Measurements from ENCODE around the gene C21orf58. TPM values are rescaled to one million over a fixed set of nuclear protein-coding genes. Genes with fewer than 3 reads are reported as not detected.

The C21orf58 gene
- total RNA-seq, 2 experiments from 2014 or later = 23.9 to 25.2 TPM

DNA sequence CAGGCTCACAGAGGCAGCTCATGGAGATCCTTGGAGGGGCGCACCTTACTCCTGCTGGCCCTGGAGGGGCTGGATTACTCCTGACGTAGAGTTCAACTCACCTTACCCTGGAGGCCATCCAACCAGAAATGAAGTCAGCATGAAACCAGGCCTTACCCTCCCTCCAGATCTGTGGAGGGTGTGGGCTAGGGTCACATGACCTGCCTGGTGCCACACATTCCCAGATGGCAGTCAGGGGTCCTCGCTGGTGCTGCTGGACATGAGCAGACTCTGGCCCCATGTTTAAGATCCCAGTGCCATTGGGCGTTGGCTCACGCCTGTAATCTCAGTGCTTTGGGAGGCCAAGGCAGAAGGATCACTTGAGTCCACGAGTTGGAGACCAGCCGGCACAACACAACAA is 4.5 kb downstream of the C21orf58 start:
- Mint-ChIP-seq H3K4me1 (ENCODE audit: low read depth) (peaks cover 18% of the 10 kb centered on the region), H3K27ac (no peak overlapping the region), H3K36me3 (ENCODE audit: low read depth) (peaks cover 29% of the 10 kb centered on the region), H3K9me3 (no peaks in the 10 kb centered on the region), H3K4me3 (no peak overlapping the region), H3K27me3 (no peaks in the 10 kb centered on the region)
- CTCF ChIA-PET = no interaction called here
- POLR2A ChIA-PET = no interaction called here
- no peak for TF ChIP-seq CTCF (IDR thresholded peaks at IDR 0.05)
- intact Hi-C loops (cut with micrococcal nuclease) = no loop called here
- DNase-seq = no peak
- ATAC-seq = no peak

GRCh38 chr21:46318464-46318845 is 5.2 kb downstream of the C21orf58 start:
- Mint-ChIP-seq H3K36me3 (ENCODE audit: low read depth) (peaks cover 32% of the 10 kb centered on the region), H3K4me3 (no peak overlapping the region), H3K9me3 (no peaks in the 10 kb centered on the region), H3K27me3 (no peaks in the 10 kb centered on the region), H3K27ac (no peak overlapping the region), H3K4me1 (ENCODE audit: low read depth) (peaks cover 18% of the 10 kb centered on the region)
- no peak for TF ChIP-seq CTCF (IDR thresholded peaks at IDR 0.05)
- POLR2A ChIA-PET = no interaction called here
- intact Hi-C loops (cut with micrococcal nuclease) = no loop called here
- CTCF ChIA-PET = no interaction called here
- no peak for DNase-seq
- no peak for ATAC-seq

GRCh38 chr21:46317710-46318463 is 5.8 kb downstream of the C21orf58 start:
- ATAC-seq (no peak), DNase-seq (no peak)
- POLR2A ChIA-PET = no interaction called here
- Mint-ChIP-seq H3K4me3 (no peak overlapping the region), H3K27me3 (no peaks in the 10 kb centered on the region), H3K9me3 (no peaks in the 10 kb centered on the region), H3K27ac (no peak overlapping the region), H3K4me1 (ENCODE audit: low read depth) (peaks cover 18% of the 10 kb centered on the region), H3K36me3 (ENCODE audit: low read depth) (peaks cover 29% of the 10 kb centered on the region)
- TF ChIP-seq CTCF (IDR thresholded peaks at IDR 0.05) = no peak
- CTCF ChIA-PET = no interaction called here
- intact Hi-C loops (cut with micrococcal nuclease) = no loop called here

DNA sequence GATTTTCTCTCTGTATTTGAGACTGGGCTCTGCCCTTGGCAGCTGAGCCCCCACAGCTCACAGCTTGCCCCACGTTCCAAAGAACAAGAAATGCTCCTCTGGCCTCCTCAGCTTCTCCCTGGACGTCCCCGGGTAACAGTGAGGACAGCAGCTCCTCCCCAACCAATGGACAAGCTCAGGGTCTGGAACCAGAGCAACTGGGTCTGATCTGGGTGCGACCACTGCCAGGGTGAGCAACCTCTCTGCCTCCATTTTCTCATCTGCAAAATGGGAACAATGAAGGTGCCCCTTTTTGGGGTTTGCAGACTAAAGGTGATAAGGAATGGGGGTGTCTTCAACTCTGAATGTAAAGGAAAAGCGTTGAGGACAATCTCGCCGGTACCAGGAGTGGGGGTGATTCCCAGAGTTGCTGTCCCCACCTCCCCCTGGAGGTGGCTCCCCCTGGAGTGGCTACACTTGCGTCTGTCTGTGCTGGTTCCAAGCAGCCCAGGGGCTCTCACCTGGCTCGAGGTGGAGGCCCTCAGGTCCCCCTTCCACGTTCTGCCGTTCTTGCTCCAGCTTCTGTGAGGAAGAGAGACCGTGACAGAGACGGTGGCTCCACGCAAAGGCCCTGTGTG is 6.9 kb downstream of the C21orf58 start:
- H3K27me3 Mint-ChIP-seq = no peaks in the 10 kb centered on the region
- DNase-seq (no peak), ATAC-seq (no peak)
- ChIA-PET POLR2A (interaction anchor here (0.5 to 1.0 kb wide), 2 partner anchors 49 to 108 kb away, joined by 3 read pairs; no protein-coding TSS in a partner anchor), CTCF (no interaction called here)
- intact Hi-C loops (cut with micrococcal nuclease) = no loop called here
- no peak overlapping the region for H3K4me3 Mint-ChIP-seq
- TF ChIP-seq CTCF (IDR thresholded peaks at IDR 0.05) = no peak
- peaks cover 14% of the 10 kb centered on the region for H3K4me1 Mint-ChIP-seq (ENCODE audit: low read depth)
- H3K27ac Mint-ChIP-seq = no peak overlapping the region
- no peaks in the 10 kb centered on the region for H3K9me3 Mint-ChIP-seq
- H3K36me3 Mint-ChIP-seq (ENCODE audit: low read depth) = peaks cover 22% of the 10 kb centered on the region

DNA sequence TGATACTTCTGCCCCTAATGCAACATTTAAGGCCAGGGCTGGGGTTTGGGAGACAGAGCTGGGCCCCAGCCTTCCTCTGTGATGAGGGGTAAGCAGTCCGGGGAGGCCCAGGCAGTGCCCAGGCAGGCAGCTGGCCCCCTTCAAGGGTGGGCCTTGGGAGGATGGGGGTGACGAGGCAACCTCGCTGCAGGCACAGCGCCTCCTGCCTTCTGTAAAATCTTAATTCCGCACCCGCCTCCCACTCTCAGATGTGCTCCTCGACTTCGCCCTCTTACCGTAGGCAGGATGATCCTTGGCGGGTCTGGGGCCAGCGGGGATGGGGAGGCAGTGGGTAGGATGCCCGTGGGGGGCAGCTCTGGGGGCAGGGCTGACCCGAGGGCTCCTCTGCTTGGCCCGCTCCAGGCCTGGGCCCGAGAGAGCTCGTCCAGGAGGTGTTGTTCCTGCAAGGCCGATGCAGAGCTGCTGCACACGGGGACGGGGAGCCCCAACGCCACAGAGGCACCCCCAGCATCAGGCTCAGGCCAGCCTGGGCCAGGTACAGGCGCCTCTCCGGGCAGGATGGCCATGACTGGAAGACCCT is 9.1 kb downstream of the C21orf58 start:
- Mint-ChIP-seq H3K9me3 (no peaks in the 10 kb centered on the region), H3K4me3 (no peak overlapping the region), H3K27me3 (no peaks in the 10 kb centered on the region), H3K36me3 (ENCODE audit: low read depth) (peaks cover 15% of the 10 kb centered on the region), H3K27ac (no peak overlapping the region), H3K4me1 (ENCODE audit: low read depth) (no peaks in the 10 kb centered on the region)
- CTCF ChIA-PET = no interaction called here
- POLR2A ChIA-PET = interaction anchor here (1.4 kb wide), 1 partner anchor 9 kb away, joined by 4 read pairs; the partner anchor contains the start of gene C21orf58
- ATAC-seq (no peak), DNase-seq (no peak)
- intact Hi-C loops (cut with micrococcal nuclease) = no loop called here
- no peak for TF ChIP-seq CTCF (IDR thresholded peaks at IDR 0.05)
